CD4-positive, alpha-beta T cell (primary cell): ENCODE measurements around the gene HTR2A. TPM values are rescaled to one million over a fixed set of nuclear protein-coding genes. Genes with fewer than 3 reads are reported as not detected.

Experiments used
- ATAC-seq: fragments of 200-7000 bp; cut with Tn5 transposase; one replicate; pipeline ENCODE4 v1.10.0; 2022; ENCODE audit warnings: mild to moderate bottlenecking; ENCODE audit not compliant: poor library complexity
- CTCF ChIA-PET: fragments of 350-600 bp; sonication (Branson Sonifier 250); formaldehyde crosslinking; loops from one replicate; lab custom pipeline; 2021; ENCODE audit warnings: antibody characterized with exemption, inconsistent platforms; lab: Charles Lee
- POLR2A ChIA-PET: fragments of 350-600 bp; sonication (Branson Sonifier 250); formaldehyde crosslinking; loops from one replicate; lab custom pipeline; 2021; ENCODE audit warnings: antibody characterized with exemption, inconsistent platforms; lab: Charles Lee
- DNase-seq, 14 experiments: peaks; one replicate each; pipeline ENCODE4 v3.0.0-alpha.2; 2013 to 2020; ENCODE audit warnings: mixed read lengths in 2 of 14
- H3K27ac ChIP-seq, 2 donors: one replicate each; pipeline versions ENCODE4 v1.5.1 to v1.7.0; 2013; ENCODE audit warnings: low read length in 2 of 2, low read depth in 1 of 2, mild to moderate bottlenecking in 1 of 2
- H3K27me3 ChIP-seq, 2 experiments: 1 replicate in 1 of 2; 2 replicates in 1 of 2; pipeline versions ENCODE4 v1.6.1 to v1.7.0; 2013; ENCODE audit warnings: low read length in 2 of 2, control low read depth in 1 of 2, mild to moderate bottlenecking in 1 of 2, moderate library complexity in 1 of 2; ENCODE audit not compliant: insufficient read depth in 2 of 2, control insufficient read depth in 1 of 2
- H3K36me3 ChIP-seq: one replicate; pipeline ENCODE4 v1.6.1; 2013; ENCODE audit warnings: low read length, control low read depth; ENCODE audit not compliant: insufficient read depth
- H3K4me1 ChIP-seq: one replicate; pipeline ENCODE4 v1.6.1; 2013; ENCODE audit warnings: low read length, control low read depth; ENCODE audit not compliant: insufficient read depth
- H3K4me3 ChIP-seq: one replicate; pipeline ENCODE4 v1.5.1; 2013; ENCODE audit warnings: mild to moderate bottlenecking, low read length, moderate library complexity
- H3K9me3 ChIP-seq, 2 experiments: 1 replicate in 1 of 2; 2 replicates in 1 of 2; pipeline versions ENCODE4 v1.6.1 to v1.7.0; 2013; ENCODE audit warnings: low read length in 2 of 2, mild to moderate bottlenecking in 2 of 2, control low read depth in 1 of 2, moderate library complexity in 1 of 2; ENCODE audit not compliant: control insufficient read depth in 1 of 2, insufficient read depth in 1 of 2
- H3K27ac Mint-ChIP-seq: one replicate; pipeline ENCODE4 v1.8.0; 2020; ENCODE audit warnings: mixed read lengths
- H3K27me3 Mint-ChIP-seq: one replicate; pipeline ENCODE4 v1.8.0; 2021; ENCODE audit warnings: mixed read lengths
- H3K36me3 Mint-ChIP-seq: one replicate; pipeline ENCODE4 v1.8.0; 2021; ENCODE audit warnings: low read depth, mixed read lengths
- H3K4me1 Mint-ChIP-seq: one replicate; pipeline ENCODE4 v1.8.0; 2021; ENCODE audit warnings: low read depth, mixed read lengths
- H3K4me3 Mint-ChIP-seq: one replicate; pipeline ENCODE4 v1.8.0; 2020; ENCODE audit warnings: mild to moderate bottlenecking, mixed read lengths
- H3K9me3 Mint-ChIP-seq: one replicate; pipeline ENCODE4 v1.8.0; 2020; ENCODE audit warnings: mixed read lengths
- CTCF ChIP-seq: fragments of 200-600 bp; IDR thresholded peaks from one replicate; pipeline ENCODE4 v1.8.0; 2022; ENCODE audit warnings: antibody characterized with exemption, mild to moderate bottlenecking
- intact Hi-C, 2 experiments: fragments of 100-400 bp; cut with DNase I in 1 of 2; cut with micrococcal nuclease in 1 of 2; formaldehyde crosslinking; loops; one replicate each; pipeline versions ENCODE4 v1.15.1 to v1.9.0; 2023 to 2025; cut with DNase I, micrococcal nuclease
- total RNA-seq, 174 experiments: library from RNA in 2 of 174; stranded (reverse) in 2 of 174; gene quantifications; one replicate each; pipeline ENCODE4 v1.2.3 and lab custom pipeline; 2021 to 2026

The HTR2A gene
- total RNA-seq, 2 experiments from 2014 or later, result not detected

GRCh38 chr13:46803586-46803985 lies 93.3 kb downstream of the HTR2A start:
- ATAC-seq, result no peak
- no peaks in the 10 kb centered on the region for H3K9me3 ChIP-seq
- no peak overlapping the region for H3K4me3 ChIP-seq
- no peak for TF ChIP-seq CTCF
- H3K4me1 Mint-ChIP-seq, result no peaks in the 10 kb centered on the region
- H3K9me3 Mint-ChIP-seq, result no peaks in the 10 kb centered on the region
- H3K27ac ChIP-seq, result no peak overlapping the region
- no peaks in the 10 kb centered on the region for H3K4me1 ChIP-seq
- CTCF ChIA-PET, result no interaction called here
- POLR2A ChIA-PET, result no interaction called here
- peaks cover 8% of the 10 kb centered on the region for H3K27me3 Mint-ChIP-seq
- H3K4me3 Mint-ChIP-seq, result no peak overlapping the region
- intact Hi-C loops, result no loop called here
- no peak overlapping the region for H3K27ac Mint-ChIP-seq
- no peak for DNase-seq
- no peaks in the 10 kb centered on the region for H3K36me3 ChIP-seq
- H3K27me3 ChIP-seq, result no peaks in the 10 kb centered on the region
- no peaks in the 10 kb centered on the region for H3K36me3 Mint-ChIP-seq

- Histone ChIP-seq H3K27me3 (no peaks in the 10 kb centered on the region), H3K9me3 (no peaks in the 10 kb centered on the region), H3K27ac (no peak overlapping the region), H3K4me1 (peaks cover 9% of the 10 kb centered on the region), H3K4me3 (no peak overlapping the region), H3K36me3 (no peaks in the 10 kb centered on the region)
- ATAC-seq, result no peak
- Mint-ChIP-seq H3K36me3 (peaks cover 9% of the 10 kb centered on the region), H3K4me1 (peaks cover 12% of the 10 kb centered on the region), H3K9me3 (no peaks in the 10 kb centered on the region), H3K27me3 (no peaks in the 10 kb centered on the region), H3K4me3 (no peak overlapping the region), H3K27ac (no peak overlapping the region)
- ChIA-PET CTCF (no interaction called here), POLR2A (interaction anchor here (0.6 to 1.0 kb wide), 2 partner anchors 9 to 11 kb away, joined by 3 read pairs; no protein-coding TSS in a partner anchor)
- TF ChIP-seq CTCF, result no peak
- DNase-seq, result no peak
- intact Hi-C loops, result no loop called here
These were observed 95.0 kb downstream of the HTR2A start for GRCh38 chr13:46801858-46802257.

GRCh38 chr13:46799139-46799538 lies 97.7 kb downstream of the HTR2A start:
- no peak for ATAC-seq
- no peaks in the 10 kb centered on the region for H3K9me3 ChIP-seq
- Mint-ChIP-seq H3K9me3 (no peaks in the 10 kb centered on the region), H3K27me3 (no peaks in the 10 kb centered on the region), H3K4me1 (peaks cover 35% of the 10 kb centered on the region), H3K36me3 (peaks cover 23% of the 10 kb centered on the region), H3K27ac (peak overlapping the region; percentile 30), H3K4me3 (peak overlapping the region; percentile 49)
- H3K4me3 ChIP-seq, result no peak overlapping the region
- no peak for DNase-seq
- intact Hi-C loops, result loop anchor here in 1 of 2 experiments (5.0 to 10.0 kb wide), 2 partner anchors 1196 to 1882 kb away; no protein-coding TSS in a partner anchor
- H3K36me3 ChIP-seq, result no peaks in the 10 kb centered on the region
- peaks cover 25% of the 10 kb centered on the region for H3K4me1 ChIP-seq
- ChIA-PET POLR2A (no interaction called here), CTCF (no interaction called here)
- no peak overlapping the region for H3K27ac ChIP-seq
- no peak for TF ChIP-seq CTCF
- no peaks in the 10 kb centered on the region for H3K27me3 ChIP-seq
